Measurements from ENCODE around the gene TBRG4. TPM values are rescaled to one million over a fixed set of nuclear protein-coding genes. Genes with fewer than 3 reads are reported as not detected.
A peak's percentile ranks its signal among the peaks of the same experiment; 100 is the strongest.

Gene TBRG4
- total RNA-seq, 1 experiment from 2014 or later, result 107 TPM

DNA sequence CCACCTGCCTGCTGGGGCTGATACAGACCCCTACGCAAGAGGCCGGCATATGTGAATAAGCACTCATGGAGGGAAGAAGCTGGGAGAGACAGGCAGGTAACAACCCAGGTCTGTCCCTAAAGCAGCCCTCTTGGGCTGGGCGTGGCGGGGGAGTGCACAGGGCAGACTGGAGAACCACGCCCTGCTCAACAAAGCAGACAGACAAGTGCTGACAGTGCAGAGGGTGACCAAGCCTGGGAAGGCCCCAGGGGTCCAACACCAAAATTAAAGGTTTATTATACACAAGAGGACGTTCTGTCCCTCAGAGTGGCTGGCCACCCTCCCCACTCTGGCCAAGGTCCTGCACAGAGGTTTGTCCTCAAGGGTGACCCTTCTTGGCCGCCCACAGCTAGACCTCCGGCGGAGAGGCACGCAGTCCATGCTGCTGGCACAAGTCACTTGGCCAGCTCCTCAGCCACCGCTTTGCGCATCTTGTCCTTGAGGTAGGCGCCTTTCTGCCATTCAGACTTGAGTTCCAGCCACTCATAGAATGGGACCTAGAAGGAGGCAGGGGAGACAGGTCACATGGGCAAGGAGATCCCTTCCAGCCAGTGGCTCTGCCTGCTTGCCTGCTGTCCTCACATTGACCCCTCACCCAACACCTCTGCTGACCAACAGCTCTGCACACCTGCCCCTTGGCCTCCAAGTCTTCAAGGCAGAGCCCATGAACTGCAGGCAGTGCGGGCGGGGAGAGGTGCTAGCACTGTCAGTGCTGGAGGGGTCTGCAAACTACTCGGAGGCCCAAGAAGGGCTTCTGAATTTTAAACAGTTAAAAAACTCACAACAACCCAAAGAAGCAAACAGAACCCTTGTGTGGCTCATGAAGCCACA, 11.4 kb downstream of the TBRG4 start:
- no peak for TF ChIP-seq EZH2 (IDR thresholded peaks at IDR 0.05; ENCODE audit: low read length, unreplicated experiment)
- TF ChIP-seq, protein P1, sequence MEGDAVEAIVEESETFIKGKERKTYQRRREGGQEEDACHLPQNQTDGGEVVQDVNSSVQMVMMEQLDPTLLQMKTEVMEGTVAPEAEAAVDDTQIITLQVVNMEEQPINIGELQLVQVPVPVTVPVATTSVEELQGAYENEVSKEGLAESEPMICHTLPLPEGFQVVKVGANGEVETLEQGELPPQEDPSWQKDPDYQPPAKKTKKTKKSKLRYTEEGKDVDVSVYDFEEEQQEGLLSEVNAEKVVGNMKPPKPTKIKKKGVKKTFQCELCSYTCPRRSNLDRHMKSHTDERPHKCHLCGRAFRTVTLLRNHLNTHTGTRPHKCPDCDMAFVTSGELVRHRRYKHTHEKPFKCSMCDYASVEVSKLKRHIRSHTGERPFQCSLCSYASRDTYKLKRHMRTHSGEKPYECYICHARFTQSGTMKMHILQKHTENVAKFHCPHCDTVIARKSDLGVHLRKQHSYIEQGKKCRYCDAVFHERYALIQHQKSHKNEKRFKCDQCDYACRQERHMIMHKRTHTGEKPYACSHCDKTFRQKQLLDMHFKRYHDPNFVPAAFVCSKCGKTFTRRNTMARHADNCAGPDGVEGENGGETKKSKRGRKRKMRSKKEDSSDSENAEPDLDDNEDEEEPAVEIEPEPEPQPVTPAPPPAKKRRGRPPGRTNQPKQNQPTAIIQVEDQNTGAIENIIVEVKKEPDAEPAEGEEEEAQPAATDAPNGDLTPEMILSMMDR (conservative IDR thresholded peaks at IDR 0.05; ENCODE audit: low read depth, low read length), result no peak
- TF ChIP-seq EZH2phosphoT487 (IDR thresholded peaks at IDR 0.05; ENCODE audit: borderline replicate concordance, low read length), result no peak
- CTCF ChIA-PET, result no interaction called here

DNA sequence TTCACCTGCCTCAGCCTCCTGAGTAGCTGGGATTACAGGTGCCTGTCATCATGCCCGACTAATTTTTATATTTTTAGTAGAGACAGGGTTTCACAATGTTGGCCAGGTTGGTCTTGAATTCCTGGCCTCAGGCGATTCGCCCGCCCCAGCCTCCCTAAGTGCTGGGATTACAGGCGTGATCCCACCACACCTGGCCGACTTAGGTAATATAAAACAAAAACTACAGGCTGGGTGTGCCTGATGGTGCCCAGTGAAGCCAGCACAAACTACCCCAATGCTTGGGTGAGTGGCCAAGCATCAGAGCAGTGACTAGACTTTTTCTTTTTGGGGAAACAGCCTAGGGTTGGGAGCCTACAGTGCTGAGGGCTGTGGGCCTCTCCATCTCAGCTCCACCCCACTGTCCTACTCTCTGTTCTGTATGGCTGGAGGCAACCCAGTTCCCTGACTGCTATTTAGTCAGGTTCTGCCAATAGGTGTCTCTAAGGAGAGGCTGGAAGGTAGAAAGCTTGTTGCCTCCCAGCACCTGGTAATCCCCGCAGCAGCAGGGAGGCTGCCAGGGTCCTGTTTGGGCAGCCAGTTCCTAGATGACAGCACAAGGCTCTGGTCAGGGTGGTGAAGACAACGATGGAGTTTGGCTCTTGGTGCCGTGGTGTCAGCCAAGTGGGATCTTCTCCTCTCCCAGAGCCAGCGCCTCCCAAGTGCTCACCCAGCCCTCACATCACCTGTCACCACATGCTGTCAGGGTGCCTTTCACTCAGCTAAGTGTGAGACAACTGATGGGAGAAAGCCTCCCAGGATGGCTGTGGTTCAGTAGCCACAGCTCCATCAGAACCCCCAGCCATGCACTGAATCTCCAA, 12.3 kb downstream of the TBRG4 start:
- H3K27me3 ChIP-seq (ENCODE audit: low read length), result no peaks in the 10 kb centered on the region
- CTCF ChIA-PET, result no interaction called here
- no peaks in the 10 kb centered on the region; the same call in 1 of the 2 replicates for H4K20me1 ChIP-seq (ENCODE audit: low read length)
- no peaks in the 10 kb centered on the region for H3K79me2 ChIP-seq (ENCODE audit: low read length)
- no peak for TF ChIP-seq EZH2 (IDR thresholded peaks at IDR 0.05; ENCODE audit: low read length, unreplicated experiment)
- TF ChIP-seq, protein P1 (conservative IDR thresholded peaks at IDR 0.05; ENCODE audit: low read depth, low read length), result no peak
- no peak for TF ChIP-seq EZH2phosphoT487 (IDR thresholded peaks at IDR 0.05; ENCODE audit: borderline replicate concordance, low read length)
- H3F3A ChIP-seq (ENCODE audit: low read length, unreplicated experiment), result no peaks in the 10 kb centered on the region
- no peak overlapping the region for H3K4me3 ChIP-seq (ENCODE audit: low read length)
- H3K4me2 ChIP-seq (ENCODE audit: low read length), result no peak overlapping the region
- H3K9me3 ChIP-seq (ENCODE audit: low read length), result 0 out of 2 replicates have a peak, but pooled peaks cover 6% of the 10 kb centered on the region
- H3K9ac ChIP-seq (ENCODE audit: low read length), result no peak overlapping the region
- POLR2A ChIA-PET (ENCODE audit: unreplicated experiment), result no interaction called here
- no peak overlapping the region for H3K27ac ChIP-seq (ENCODE audit: low read length)
- intact Hi-C loops (cut with micrococcal nuclease), result no loop called here
- BruUV-seq (replicated peaks), result no TSS peak
- peaks cover 45% of the 10 kb centered on the region for H3K36me3 ChIP-seq (ENCODE audit: low read depth, low read length)
- H3K9me2 ChIP-seq (replicated peaks; ENCODE audit: low read length), result no peaks in the 10 kb centered on the region
- no peaks in the 10 kb centered on the region for H3K4me1 ChIP-seq (ENCODE audit: insufficient read depth, low read length)
- DNase-seq (no peak), ATAC-seq (peak; percentile 37)
- no peak overlapping the region for H2AFZ ChIP-seq (ENCODE audit: low read length)

More for the DNA sequence above, 11.4 kb downstream of the TBRG4 start:
- no peaks in the 10 kb centered on the region for H3K9me2 ChIP-seq (replicated peaks; ENCODE audit: low read length)
- 0 out of 2 replicates have a peak, but pooled peaks cover under 1% of the 10 kb centered on the region for H3K9me3 ChIP-seq (ENCODE audit: low read length)
- no peak overlapping the region for H3K9ac ChIP-seq (ENCODE audit: low read length)
- no peak overlapping the region for H3K4me3 ChIP-seq (ENCODE audit: low read length)
- H3K4me1 ChIP-seq (ENCODE audit: insufficient read depth, low read length), result no peaks in the 10 kb centered on the region
- no peak overlapping the region for H3K27ac ChIP-seq (ENCODE audit: low read length)
- DNase-seq, result no peak
- intact Hi-C loops (cut with micrococcal nuclease), result no loop called here
- ATAC-seq, result peak; percentile 34
- no peaks in the 10 kb centered on the region; the same call in 1 of the 2 replicates for H4K20me1 ChIP-seq (ENCODE audit: low read length)
- H3K36me3 ChIP-seq (ENCODE audit: low read depth, low read length), result peaks cover 54% of the 10 kb centered on the region
- H3K79me2 ChIP-seq (ENCODE audit: low read length), result no peaks in the 10 kb centered on the region
- H2AFZ ChIP-seq (ENCODE audit: low read length), result no peak overlapping the region
- H3K27me3 ChIP-seq (ENCODE audit: low read length), result no peaks in the 10 kb centered on the region
- no TSS peak for BruUV-seq (replicated peaks)
- no peaks in the 10 kb centered on the region for H3F3A ChIP-seq (ENCODE audit: low read length, unreplicated experiment)
- no peak overlapping the region for H3K4me2 ChIP-seq (ENCODE audit: low read length)
- POLR2A ChIA-PET (ENCODE audit: unreplicated experiment), result no interaction called here
